ENCODE data around the gene WDFY3.

Gene WDFY3

DNA sequence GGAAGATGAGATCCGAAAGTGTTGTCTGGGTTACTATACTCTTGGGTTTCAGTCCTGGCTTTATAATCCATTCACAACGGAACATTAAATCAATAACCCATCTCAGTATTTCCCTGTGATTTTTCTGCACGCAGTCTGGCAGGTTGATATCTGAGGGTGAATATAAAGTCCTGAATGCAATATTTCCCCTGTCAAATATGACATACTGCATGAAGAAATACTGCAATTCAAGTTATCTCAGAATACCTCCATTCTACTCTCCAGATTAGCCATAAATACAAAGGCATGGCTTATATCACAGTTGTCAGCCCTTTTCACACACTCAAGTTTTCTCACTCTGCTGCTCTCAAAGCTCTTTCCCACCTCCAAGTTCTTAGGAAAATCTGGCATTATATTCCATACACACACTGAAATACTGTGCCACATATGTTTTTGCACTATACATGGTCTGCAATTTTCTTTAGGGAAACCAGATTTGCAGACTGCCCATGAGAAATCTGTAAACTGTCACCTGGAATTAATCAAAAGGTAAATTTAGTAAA is 64.7 kb downstream of the WDFY3 start:
- DNase-seq: no peak

DNA sequence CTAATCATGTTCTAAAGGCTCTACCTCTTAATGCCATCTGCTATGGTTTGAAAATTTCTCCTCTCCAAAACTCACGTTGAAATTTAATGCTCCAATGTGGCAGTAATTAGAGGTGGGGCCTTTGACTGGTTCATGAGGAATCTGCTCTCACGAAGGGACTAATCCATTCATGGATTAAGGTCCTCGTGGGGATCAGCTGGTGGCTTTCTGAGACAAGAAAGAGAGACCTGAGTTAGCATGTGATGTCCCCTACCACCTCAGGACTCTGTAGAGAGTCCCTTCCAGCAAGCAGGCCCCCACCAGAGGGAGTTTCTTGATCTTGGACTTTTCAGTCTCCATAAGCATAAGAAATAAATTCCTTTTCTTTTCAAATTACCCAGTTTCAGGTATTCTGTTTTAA is 65.3 kb downstream of the WDFY3 start:
- DNase-seq: no peak

DNA sequence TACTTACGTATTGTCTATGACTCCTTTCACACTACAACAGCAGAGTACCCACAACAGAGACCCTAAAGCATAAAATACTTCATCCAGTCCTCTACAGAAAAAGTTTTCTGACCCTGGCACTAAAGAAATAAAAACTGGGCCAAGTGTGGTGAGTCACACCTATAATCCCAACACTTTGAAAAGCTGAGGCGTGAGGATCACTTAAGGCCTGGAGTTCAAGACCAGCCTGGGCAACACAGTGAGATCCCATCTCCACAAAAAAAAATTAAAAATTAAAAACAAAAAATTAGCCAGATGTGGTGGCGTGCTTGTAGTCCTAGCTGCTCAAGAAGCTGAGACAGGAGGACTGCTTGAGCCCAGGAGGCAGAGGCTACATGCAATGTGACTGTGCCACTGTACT is 66.9 kb downstream of the WDFY3 start:
- no peak for DNase-seq

DNA sequence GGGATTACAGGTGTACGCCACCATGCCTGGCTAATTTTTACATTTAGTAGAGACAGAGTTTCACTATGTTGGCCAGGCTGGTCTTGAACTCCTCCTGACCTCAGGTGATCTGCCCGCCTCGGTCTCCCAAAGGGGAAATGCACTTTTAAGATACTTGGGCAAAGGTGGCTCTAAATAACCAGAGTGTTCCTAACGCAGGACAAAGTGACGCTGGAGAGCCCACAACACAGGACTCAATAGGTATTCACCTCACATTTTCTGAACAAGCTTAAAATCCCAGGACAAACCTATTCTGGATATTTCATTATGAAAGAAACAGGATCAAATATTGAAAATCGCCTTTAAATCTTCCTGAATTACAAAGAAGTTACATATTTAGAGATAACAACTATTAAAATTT is 69.0 kb downstream of the WDFY3 start:
- DNase-seq: no peak

DNA sequence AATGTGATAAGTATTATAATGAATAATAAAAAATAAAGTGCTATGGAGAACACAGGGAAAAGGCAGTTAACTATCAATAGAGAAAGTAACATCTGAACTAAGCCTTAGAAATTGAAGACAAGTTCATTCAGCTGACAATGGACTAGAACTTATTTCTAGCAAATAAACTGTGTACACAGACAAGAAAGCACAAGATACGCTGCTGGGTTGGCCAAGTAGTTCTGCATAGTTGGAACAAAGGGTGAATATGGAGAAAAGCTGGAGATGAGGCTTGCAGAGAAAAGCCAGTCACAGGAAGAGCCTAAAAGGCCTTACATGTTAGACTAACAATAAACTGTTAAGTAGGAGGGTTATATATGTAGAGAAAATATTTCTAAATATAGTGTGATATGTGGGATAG is 71.2 kb downstream of the WDFY3 start:
- no peak for DNase-seq

DNA sequence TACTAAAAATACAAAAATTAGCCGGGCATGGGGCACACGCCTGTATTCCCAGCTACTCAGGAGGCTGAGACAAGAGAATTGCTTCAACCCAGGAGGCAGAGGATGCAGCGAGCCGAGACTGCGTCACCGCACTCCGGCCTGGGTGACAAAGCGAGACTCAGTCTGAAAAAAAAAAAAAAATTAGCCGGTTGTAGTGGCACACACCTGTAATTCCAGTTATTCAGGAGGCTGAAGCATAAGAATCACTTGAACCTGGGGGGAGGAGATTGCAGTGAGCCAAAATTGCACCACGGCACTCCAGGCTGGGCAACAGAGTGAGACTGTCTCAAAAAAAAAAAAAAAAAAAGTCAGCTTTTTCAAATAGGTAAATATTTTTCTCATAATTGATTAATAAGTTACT is 71.9 kb downstream of the WDFY3 start:
- no peak for DNase-seq

DNA sequence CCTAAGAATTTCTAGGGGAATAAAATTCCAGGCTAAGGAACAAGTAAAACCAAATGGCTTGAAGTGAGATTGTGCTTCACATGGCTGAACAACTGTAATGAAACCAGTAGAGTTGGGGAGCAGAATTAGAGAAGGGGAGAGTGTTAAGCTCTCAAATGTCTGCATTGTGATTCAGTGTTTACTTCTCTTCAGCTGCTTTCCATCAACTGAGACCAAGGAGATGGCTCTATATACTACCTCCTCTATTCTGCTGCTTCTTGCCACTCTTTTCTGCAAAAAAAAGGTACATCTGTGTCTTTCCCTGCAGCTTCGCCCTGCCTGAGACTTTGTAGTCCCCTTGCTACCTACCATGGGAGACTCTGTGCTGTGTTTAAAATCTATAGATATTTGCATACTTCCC is 73.5 kb downstream of the WDFY3 start:
- DNase-seq: no peak

DNA sequence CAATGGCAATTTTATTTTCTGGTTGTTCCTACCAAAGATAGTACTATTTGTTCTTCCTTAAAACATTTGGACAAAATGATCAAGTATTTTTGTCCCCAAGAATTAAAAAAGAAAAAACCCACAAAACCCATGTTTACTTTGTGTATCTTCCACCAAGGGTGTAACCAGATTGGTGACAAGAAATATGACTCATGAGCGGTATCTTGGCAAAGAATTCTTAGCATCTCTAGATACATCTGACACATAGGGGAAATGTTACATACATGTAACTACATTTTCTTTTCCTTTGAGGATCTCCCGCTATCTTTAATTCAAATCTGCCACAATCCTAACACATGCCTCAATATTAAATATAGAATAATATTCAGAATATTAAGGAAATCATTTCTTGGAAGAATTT is 78.7 kb downstream of the WDFY3 start:
- no peak for DNase-seq

DNA sequence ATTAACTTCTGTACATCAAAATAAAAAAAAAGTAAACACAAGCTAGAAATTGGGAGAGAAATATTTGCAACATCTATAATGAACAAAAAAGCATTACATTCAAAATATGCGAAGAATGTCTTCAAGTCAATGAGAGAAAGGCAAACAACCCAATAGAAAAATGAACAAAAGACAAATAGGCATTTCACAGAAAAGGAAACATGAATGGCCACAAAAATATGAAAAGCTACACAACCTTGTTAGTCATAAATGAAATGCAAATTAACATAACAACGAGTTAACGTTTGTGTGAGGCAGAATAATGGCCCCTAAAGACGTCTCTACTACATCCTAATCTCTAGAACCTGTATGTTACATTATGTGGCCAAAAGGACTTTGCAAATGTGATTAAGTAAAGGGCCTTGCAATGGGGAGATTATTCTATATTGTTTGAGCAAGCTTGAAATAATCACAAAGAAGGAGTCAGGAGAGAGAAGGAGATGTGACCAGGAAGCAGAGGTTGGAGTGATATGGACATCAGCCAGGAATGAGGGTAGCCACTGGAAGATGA is 86.8 kb downstream of the WDFY3 start:
- DNase-seq: no peak

DNA sequence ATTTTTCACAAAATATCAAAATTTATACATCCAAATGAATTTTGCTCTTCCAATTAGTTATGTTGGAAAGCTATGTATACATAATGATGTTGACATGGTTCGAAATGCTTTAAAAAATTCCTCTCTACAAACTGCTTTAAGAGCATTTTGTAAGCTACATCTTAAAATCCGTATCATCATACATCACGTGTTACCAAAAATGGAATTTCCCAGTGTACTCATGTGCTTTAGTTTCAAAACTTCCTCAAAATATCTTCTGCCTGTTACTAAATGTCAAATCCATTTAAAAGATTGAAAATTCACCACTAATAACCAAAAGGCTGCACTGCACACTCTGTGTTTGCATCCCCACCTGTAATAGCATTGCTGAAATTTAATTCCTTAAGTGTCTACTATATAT is 87.9 kb downstream of the WDFY3 start:
- no peak for DNase-seq

DNA sequence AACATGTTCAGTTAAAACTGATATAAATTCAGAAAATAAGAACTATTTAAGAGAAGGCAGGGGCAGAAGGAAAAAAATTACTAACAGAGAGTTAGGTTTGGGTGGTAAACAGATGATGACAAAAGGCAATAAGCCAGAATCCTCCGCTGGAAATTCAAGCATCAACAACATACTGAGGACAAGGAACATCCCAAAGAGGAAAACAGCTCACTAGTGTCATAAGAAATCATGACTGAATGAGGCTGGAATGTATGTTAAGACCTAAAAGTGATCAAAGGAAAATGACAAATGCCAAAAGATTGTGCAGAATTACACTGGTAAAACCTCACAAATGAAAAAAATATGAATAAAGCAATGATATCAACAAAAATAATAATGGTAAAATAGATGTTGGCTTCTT is 88.4 kb downstream of the WDFY3 start:
- no peak for DNase-seq

DNA sequence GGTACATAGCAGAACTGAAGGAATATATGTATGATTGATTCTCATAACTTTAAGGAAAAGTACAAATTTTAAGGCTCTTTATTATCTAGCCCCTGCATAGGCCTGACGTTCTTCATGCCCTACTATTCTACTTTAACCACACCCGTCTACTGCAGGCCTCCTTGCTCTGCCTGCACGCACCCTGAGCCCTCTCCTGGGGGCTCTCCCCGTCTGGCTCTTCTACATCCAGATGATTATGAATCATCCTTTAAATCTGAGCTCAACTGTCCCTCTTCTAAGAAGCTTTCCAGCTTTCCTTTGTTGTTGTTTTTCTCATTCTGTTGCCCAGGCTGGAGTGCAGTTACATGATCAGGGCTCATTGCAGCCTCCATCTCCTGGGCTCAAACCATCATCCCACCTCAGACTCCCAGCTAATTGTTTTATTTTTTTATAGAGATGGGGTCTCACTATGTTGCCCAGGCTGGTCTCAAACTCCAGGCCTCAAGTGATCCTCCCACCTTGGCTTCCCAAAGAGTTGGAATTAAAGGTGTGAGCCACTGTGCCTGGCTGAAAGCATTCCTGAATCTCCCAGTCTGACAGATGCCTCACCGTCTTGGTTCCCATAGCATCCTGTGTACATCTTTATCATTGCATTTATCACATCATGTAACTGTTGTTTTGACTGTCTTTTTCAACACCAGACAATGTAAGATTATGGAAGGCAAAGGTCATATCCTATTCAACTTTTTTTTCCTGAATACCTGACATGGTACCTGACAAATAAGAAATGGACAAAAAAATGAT is 89.2 kb downstream of the WDFY3 start:
- DNase-seq: no peak

DNA sequence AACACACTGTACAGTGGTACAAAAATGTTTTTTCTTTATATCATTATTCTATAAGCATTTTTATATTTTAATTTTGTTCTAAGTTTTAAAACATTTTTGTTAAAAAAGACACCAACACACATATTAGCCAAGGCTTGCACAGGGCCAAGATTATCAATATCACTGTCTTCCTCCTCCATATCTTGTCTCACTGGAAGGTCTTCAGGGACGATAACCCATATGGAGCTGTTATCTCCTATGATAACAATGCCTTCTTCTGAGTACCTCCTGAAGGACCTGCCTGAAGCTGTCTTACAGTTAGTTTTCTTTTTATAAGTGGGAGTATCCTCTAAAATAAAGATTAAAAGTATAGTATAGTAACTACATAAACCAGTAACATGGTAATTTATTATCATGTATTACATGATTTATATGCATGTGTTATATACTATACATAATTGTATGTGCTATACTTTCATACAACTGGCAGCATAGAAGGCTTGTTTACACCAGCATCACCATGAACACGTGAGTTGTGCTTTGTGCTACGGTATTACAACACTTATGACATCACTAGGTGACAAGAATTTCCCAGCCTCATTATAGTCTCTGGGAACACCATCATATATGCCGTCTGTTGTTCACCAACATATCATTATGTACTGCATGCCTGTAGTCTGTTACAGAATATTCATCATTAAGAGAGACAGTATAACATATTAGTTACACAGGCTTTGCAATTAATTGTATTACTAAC is 90.7 kb downstream of the WDFY3 start:
- no peak for DNase-seq

DNA sequence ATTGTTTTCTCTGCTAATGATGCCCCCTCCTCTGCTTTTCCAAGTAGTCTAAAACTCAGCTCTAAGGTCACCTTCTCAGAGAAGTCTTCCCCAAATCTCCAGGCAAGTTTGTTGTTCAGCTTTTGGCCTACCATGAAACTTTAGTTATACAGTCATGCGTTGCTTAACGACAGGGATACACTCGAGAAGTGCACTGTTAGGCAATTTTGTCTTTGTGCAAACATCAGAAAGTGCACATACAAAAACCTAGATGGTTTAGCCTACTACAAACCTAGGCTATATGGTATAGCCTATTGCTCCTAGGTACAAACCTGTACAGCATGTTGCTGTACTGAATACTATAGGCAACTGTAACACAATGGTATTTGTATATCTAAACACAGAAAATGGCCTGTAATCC is 91.9 kb downstream of the WDFY3 start:
- DNase-seq: no peak

DNA sequence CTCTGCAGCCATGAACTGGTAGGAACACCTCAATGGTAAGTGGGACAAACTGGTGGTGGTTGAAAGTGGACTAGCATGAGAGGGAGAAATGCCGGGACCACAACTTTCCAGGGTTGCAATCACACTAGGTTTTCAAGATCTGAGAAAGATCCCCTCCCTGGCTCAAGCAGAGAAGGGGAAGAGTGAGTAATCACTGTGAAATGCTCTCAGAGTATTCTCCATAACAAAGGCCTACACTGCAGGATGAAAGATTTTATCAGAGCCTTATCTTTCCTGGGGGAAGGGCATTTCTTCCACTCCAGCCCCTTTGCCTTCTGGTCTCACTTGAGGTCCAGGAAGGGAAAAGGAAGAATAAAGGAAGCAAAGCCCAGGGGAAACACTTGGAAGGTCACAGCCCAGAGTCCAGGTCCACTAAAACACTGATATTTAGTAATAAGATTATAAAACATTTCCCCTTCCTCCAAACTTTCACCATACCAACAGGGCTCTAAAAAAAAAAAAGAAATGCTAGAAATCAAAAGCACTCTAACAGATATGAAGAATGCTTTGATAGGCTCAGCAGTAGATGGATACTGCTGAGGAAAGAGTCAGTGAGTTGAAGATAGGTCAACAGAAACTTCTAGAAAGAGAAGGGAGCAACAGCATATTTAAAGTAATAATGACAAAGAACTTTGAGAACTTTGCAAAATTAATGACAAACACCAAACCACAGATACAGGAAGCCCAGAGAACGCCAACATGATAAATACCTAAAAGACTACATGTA is 95.9 kb downstream of the WDFY3 start:
- no peak for DNase-seq

DNA sequence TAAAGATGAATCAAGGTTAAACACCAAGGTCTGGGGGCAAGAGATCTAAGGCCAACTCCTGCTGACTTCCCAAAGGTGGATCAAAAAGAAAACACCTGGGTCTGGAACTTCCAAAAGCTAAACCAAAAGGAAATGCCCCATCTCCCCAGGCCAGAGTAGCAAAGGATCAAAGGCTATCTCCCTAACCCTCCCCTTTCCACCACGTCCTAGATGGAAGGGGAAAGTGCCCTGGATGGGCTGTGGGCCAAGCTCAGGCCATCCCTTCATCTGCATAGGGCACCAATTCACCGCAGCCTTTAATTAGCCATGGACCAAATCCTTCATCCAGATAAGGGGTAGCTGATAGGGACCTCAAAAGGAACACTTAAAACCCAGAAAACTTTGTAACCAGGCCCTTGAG is 100.2 kb downstream of the WDFY3 start:
- DNase-seq: no peak

DNA sequence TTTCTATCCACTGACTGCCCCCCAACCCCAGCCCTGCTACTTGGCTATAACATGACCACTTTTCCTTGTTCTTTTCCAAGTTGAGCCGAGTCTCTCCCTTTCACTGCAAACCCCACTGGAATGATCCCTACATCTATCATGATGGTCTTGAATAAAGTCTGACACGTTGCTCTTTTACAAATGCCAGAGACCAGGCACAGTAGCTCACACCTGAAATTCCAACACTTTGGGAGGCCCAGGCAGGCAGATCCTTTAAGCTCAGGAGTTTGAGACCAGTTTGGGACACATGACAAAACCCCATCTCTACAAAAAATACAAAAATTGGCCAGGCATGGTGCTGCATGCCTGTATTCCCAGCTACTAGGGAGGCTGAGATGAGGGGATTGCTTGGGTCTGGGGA is 100.9 kb downstream of the WDFY3 start:
- DNase-seq: no peak

DNA sequence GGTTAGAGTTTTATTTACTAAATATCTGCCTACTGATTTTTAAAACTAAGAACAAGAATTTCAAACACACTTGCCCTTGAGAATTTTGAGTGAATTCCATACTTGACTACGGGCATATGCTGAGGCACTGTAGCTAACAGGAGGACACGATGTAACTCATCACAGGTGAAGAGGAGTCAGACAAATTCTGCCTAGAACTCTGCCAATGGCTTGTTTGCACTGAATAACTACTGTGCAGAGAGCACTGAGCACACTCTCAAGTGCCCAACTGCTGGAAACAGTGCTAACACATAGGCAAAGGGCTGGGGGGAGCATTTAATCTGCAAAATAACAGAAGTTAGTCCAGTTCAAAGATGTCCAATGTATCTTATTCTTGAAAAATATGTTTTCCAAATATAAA is 104.4 kb downstream of the WDFY3 start:
- no peak for DNase-seq

DNA sequence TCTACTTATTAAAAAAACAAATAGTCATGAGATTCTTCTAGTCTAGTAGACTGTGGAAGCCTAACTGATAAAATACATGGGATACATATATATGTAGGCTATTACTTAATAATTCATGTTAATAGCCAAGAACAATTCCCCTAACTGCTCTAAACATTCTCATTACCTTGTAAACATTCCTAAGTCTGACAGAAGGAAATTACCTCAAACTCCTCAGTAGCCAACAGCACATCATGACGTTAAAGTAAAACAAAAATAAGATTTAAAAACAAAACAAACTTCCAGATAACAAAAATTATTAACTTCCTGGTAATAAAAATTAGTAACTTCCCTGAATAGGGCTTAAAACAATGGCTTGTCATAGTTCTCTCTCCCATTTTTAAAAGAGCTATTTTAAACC is 109.2 kb downstream of the WDFY3 start:
- DNase-seq: no peak

DNA sequence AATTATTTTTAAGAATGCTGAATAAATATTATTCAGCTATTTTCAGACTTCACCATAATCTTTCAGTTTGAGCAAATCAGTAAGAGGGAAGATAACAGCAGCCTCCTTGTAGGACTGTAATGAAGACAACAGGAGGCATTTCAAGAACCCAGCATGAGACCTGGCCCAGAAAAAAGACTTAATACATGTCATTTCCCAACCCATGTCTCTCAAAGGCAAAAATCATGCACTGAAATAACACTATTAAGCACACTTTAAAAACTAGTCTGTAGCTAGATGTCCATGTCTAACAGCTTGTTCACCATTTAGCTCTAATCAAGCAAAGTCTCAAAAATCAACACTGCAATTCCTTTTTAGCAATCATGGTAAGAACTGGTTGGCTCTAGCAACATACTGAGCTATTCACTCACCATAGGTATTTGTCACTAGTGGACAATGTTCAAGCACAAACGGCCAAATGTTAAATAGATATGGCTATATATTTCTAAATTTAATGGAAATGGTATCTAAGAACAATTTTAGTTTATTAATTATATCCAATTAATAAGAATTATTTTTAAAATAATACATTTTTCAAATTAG is 109.9 kb downstream of the WDFY3 start:
- DNase-seq: no peak

DNA sequence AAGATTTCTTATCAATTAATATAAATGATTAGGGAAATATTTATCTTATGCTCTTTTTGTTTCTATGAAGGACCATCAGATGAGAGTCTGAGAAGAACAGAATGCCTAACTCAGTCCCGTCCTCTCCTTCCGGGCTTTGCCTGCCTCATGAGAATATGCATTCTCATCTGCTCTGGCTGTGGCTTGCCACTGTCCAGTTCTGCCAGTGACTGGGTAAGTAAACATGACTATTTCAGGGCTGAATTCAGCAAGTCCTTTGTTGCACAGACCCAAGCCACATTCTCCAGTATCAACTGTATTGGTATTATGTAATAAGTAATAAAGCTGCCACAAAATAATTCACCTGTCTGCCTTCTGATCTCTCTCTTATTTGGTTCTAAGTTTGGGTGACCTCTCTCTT is 110.7 kb downstream of the WDFY3 start:
- DNase-seq: no peak

DNA sequence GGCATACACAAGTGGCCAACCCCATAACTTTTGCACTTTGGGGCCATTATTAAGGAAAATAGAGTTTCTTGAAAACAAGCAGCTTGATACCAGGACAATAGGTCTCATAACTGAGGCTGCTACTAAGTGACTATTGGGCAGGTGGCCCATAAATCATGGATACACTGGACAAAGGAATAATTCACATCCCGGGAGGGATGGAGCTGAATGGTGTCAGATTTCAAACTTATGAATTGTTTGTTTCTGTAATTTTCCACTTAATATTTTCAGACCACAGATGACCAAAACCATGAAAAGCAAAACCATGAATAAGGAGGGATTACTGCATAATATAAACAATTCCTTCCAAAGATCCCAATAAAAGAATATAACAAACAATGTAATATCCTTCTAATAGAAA is 114.4 kb downstream of the WDFY3 start:
- no peak for DNase-seq

DNA sequence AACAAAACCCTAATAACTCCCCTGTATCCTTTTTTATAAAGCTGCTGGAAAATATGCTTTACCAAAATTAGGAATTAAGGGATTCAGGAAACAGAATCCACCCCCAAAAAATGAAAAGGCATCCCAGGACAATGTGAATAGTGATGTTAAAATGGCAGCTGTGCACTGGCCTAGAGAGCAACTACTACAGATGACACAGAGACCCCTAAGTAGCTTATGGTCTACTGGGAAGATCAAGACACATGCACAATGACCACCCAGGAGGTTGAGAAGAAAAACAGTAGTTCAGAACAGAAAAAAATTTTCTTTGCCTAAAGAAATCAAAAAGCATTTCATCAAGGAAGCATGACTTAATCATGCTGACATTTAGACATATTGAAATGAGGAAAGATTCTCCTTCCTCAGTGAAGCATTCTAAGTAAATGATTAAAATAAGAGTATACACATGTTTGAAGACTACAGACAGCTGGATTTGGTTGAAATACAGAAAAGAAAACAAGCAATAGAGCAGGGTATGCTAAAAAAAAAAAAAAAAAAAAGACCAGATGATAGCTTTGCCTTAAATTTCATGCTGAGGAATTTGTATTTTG is 117.3 kb downstream of the WDFY3 start:
- no peak for DNase-seq

Data from activated CD8-positive, alpha-beta memory T cell treated with anti-CD3 and anti-CD28 coated beads, Interleukin-2, amount 50 U/mL, for 48 hours (primary cell).